HUES64 (cell line): Measurements from ENCODE around the gene GPC6.

Experiments
- H3K27ac ChIP-seq: 2 replicates; pipeline ENCODE4 v1.7.0; 2013; ENCODE audit warnings: low read depth, low read length, inconsistent platforms
- H3K27me3 ChIP-seq: 2 replicates; pipeline ENCODE4 v1.6.1; 2013; ENCODE audit warnings: mild to moderate bottlenecking, low read length; ENCODE audit not compliant: insufficient read depth
- H3K36me3 ChIP-seq: 2 replicates; pipeline ENCODE4 v1.6.1; 2013; ENCODE audit warnings: mild to moderate bottlenecking, low read length; ENCODE audit not compliant: insufficient read depth
- H3K4me1 ChIP-seq: 2 replicates; pipeline ENCODE4 v1.6.1; 2013; ENCODE audit warnings: mild to moderate bottlenecking, low read length, moderate library complexity; ENCODE audit not compliant: insufficient read depth
- H3K4me3 ChIP-seq: 2 replicates; pipeline ENCODE4 v1.5.1; 2013; ENCODE audit warnings: mild to moderate bottlenecking, low read length, moderate library complexity
- H3K9ac ChIP-seq: 2 replicates; pipeline ENCODE4 v1.6.1; 2013; ENCODE audit warnings: mild to moderate bottlenecking, low read depth, low read length
- H3K9me3 ChIP-seq: 2 replicates; pipeline ENCODE4 v1.6.1; 2013; ENCODE audit warnings: low read depth, low read length; ENCODE audit not compliant: insufficient read depth
- WGBS: fragments of 150-250, 120-280 bp; methylation state at CpG from one replicate; pipeline ENCODE4 v1.1.7; 2013; ENCODE audit warnings: missing lambda C conversion rate; 5-methylcytosine and 5-hydroxymethylcytosine counted together

GPC6 gene

DNA sequence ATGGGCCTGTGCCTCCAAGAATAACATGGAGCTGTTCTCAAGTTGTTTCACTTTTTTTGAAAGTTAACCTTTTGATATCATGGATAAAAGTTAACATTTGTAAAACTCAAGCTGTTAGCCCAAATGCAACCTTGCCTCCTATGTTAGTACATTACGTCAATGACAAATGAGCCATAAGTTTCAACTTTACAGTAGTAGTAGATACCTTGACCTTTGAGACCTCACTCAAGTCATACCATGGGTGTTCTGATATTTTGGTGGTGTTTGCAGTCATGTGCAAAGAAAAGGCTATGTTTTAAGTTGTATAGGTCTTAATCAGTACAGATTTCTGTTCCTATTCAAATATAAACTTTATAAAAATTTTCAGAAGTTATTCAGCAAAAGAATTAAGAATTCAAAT, 539.2 kb downstream of the GPC6 start:
- no peak overlapping the region for H3K4me3 ChIP-seq
- H3K27ac ChIP-seq = no peak overlapping the region
- H3K4me1 ChIP-seq = 0 out of 2 replicates have a peak, but pooled peaks cover under 1% of the 10 kb centered on the region
- H3K9me3 ChIP-seq = peaks cover 5% of the 10 kb centered on the region
- 93% methylated on average over 1 of the region's 1 CpG for WGBS
- no peaks in the 10 kb centered on the region for H3K36me3 ChIP-seq
- H3K27me3 ChIP-seq = no peaks in the 10 kb centered on the region
- no peak overlapping the region for H3K9ac ChIP-seq

DNA sequence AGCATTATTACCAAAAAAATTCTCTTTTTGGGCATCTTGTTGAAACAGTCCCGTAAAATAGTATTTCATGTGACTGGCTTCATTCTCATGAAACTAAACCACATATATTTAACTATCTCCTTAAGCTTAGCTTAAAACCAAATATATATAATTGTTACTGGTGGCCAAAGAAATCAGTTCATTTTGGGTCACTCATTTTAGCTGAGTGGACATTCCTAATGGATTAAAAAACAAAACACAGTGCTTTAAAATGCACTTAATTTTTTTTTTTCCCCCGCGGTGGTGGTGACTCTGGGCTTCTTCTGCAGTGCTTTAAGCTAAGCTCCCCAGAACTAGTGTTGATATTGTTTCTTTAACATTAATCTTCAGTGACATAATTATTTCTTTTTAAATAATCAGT, 540.1 kb downstream of the GPC6 start:
- no peak overlapping the region for H3K9ac ChIP-seq
- no peak overlapping the region for H3K4me3 ChIP-seq
- 92% methylated on average over 1 of the region's 3 CpGs for WGBS
- H3K36me3 ChIP-seq = no peaks in the 10 kb centered on the region
- peaks cover 4% of the 10 kb centered on the region; the same call in 1 of the 2 replicates for H3K4me1 ChIP-seq
- peaks cover 5% of the 10 kb centered on the region for H3K9me3 ChIP-seq
- H3K27me3 ChIP-seq = no peaks in the 10 kb centered on the region
- H3K27ac ChIP-seq = no peak overlapping the region

DNA sequence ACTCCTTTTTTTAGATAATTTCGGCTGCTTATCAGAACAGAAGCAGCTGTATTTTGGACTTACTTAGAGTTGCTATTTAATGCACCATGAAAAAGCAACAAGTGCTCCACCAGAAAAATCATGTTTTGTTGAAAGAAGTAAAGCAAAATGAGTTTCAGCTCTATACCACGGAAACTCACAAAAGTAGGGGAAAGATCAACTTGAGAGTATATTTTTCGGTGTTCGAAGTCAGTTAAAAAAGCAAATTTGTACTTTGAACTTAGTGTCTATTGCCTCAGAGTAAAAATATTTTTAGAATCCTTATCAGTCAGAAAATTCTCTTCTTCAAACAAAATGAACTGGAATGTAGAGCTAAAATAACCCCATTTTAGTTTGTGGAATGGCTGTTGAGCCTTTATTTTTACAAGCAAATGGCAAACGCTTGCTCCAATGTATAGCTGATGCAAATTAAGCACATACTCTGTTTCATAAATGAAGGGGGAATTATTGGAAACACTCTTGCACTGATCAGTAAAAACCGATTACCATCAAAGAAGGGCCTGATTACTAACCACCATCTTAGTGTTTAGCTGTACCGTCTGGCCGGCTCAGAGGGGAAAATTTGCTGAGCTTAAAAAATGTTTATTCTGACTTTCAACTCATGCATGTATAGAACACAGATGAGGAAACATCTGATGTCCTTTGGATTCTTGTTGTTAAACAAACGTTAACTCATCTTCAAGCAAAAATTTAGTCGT, 540.7 kb downstream of the GPC6 start:
- Histone ChIP-seq H3K4me3 (no peak overlapping the region), H3K9me3 (peaks cover 5% of the 10 kb centered on the region; the same call in 1 of the 2 replicates), H3K27me3 (no peaks in the 10 kb centered on the region), H3K36me3 (no peaks in the 10 kb centered on the region), H3K4me1 (peaks cover 4% of the 10 kb centered on the region; the same call in 1 of the 2 replicates), H3K9ac (no peak overlapping the region), H3K27ac (no peak overlapping the region)
- 88% methylated on average over 10 of the region's 10 CpGs for WGBS

DNA sequence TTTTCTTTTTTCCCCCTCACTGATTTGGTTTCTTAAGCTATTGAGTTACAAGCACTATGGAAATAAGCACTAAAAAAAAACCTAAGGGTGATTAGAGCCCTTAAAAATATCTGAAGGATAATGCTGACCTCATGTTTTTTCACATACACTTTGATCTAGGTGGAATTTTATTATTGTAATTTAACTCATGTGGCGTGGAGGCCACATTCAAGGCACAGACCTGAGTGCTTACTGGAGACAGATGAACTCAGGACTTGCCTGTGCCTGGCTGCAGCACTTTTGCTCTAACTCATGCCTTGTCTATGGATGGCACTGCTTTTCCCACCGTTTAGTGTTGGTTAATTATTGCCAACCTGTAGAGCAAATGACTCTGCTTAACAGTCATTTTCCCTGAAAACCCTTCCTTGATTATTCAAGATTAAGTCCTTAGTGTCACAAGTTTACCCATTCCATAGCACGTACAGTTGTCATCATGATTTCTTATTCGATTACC, 541.4 kb downstream of the GPC6 start:
- Histone ChIP-seq H3K9me3 (0 out of 2 replicates have a peak, but pooled peaks cover 5% of the 10 kb centered on the region), H3K27ac (no peak overlapping the region), H3K36me3 (no peaks in the 10 kb centered on the region), H3K27me3 (no peaks in the 10 kb centered on the region), H3K4me1 (peaks cover 4% of the 10 kb centered on the region; the same call in 1 of the 2 replicates), H3K9ac (no peak overlapping the region), H3K4me3 (no peak overlapping the region)
- WGBS = 96% methylated on average over 4 of the region's 4 CpGs

DNA sequence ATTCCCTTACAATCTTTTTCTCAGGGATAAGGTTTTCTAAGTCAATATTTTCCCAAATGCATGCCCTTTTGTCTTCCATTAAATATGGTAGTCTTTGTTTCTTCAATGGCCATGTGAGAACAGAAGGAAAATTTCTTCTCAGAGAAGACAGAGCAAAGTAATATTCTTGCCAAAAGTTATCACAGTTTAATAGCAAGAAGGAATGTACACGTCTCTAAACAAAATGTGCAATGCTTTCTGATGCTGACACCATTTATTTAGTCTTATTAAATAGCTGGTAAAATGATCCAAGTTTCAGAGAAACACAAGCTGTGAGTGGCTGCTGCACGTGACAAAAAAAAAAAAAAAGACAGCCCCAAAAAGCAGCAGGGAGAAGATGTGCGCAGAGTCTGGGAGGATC, 542.5 kb downstream of the GPC6 start:
- Histone ChIP-seq H3K36me3 (no peaks in the 10 kb centered on the region), H3K9me3 (no peaks in the 10 kb centered on the region), H3K4me1 (peaks cover 4% of the 10 kb centered on the region; the same call in 1 of the 2 replicates), H3K9ac (no peak overlapping the region), H3K4me3 (no peak overlapping the region), H3K27ac (no peak overlapping the region), H3K27me3 (no peaks in the 10 kb centered on the region)
- 96% methylated on average over 3 of the region's 3 CpGs for WGBS

DNA sequence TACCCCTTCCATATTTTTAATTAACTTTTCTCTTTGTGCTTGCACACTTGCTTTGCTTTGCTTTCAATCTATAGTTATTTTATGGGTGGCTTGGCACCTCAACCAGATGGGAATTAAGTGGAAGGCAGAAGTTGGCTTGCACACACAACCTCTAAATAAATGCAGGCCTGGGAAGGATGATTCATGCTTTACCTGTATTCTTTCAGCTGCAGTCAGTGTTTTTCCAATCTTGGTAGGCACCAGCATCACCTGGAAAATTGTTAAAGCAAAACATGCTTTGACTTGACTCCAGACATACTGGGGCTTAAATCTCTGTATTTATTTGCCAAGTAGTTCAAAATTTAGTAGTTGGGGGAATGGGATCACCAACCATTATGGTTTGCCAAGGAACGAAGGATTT, 543.0 kb downstream of the GPC6 start:
- peaks cover 4% of the 10 kb centered on the region; the same call in 1 of the 2 replicates for H3K4me1 ChIP-seq
- H3K4me3 ChIP-seq = no peak overlapping the region
- 100% methylated on average over 1 of the region's 1 CpG for WGBS
- H3K36me3 ChIP-seq = no peaks in the 10 kb centered on the region
- no peaks in the 10 kb centered on the region for H3K9me3 ChIP-seq
- no peaks in the 10 kb centered on the region for H3K27me3 ChIP-seq
- H3K27ac ChIP-seq = no peak overlapping the region
- H3K9ac ChIP-seq = no peak overlapping the region

DNA sequence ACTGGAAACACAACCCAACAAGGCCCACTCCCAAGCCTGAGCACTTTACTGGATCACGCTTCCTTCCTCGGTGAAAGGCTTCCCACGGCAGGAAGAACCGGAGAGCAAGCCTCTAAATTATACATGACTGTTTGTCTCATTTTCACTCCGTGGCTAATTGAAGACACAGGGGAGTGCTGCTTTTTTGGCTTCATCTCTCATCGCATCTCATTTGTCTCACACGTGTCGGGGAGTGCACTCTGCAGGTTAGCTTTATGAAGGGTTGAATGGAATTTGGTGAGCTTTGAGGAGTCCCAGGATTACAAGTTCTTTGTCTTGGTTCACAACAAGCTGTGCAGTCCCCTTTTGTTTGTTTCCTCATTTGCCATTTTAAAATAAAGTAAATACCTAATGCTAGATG, 544.6 kb downstream of the GPC6 start:
- Histone ChIP-seq H3K27ac (no peak overlapping the region), H3K4me1 (peaks cover 4% of the 10 kb centered on the region; the same call in 1 of the 2 replicates)
- 83% methylated on average over 8 of the region's 8 CpGs for WGBS

DNA sequence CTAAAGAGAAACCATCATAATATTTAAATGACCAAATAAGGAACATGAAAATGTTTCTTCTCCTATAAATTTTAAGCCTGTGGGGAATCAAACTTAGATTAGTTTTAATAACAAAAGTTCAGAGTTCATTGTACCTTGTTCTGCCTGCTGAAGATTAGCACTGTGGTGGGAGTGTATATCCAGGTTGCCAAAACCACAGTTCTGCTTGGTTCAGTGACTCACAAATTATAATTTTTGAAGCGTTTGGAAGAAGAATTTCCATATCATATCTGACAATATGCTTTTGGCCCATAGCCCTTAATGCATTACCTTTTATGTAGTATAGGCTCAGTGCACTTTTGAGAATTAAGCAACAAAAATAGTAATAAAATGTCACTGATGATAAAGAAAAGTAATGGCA, 545.2 kb downstream of the GPC6 start:
- H3K4me3 ChIP-seq = no peak overlapping the region
- H3K36me3 ChIP-seq = no peaks in the 10 kb centered on the region
- peaks cover 4% of the 10 kb centered on the region; the same call in 1 of the 2 replicates for H3K4me1 ChIP-seq
- H3K9ac ChIP-seq = no peak overlapping the region
- no CpG with 5 or more reads among the region's 1 CpG for WGBS
- no peak overlapping the region for H3K27ac ChIP-seq
- H3K27me3 ChIP-seq = no peaks in the 10 kb centered on the region
- H3K9me3 ChIP-seq = no peaks in the 10 kb centered on the region

More for the DNA sequence above, 544.6 kb downstream of the GPC6 start:
- Histone ChIP-seq H3K4me3 (no peak overlapping the region), H3K27me3 (no peaks in the 10 kb centered on the region), H3K9me3 (no peaks in the 10 kb centered on the region), H3K36me3 (no peaks in the 10 kb centered on the region), H3K9ac (no peak overlapping the region; the same call in 1 of the 2 replicates)

DNA sequence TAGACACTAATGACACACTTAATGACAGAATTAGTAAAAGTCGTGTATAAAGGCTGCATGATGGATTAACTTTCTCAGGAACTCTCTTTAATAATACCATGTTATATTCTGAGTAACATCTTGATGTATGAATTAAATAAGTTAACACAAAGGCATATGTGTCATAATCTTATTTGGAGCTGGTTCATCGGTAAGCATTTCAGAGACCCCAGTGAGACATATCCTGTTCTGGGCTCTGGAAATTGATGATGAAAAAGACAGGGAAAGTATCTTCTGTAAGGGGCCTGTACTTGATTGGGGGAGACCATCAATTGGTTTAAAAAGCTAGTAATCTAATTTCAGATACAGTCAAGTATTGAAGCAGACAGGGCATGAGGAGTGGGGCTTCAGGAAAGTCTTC, 547.9 kb downstream of the GPC6 start:
- no peaks in the 10 kb centered on the region for H3K9me3 ChIP-seq
- H3K27me3 ChIP-seq = no peaks in the 10 kb centered on the region
- H3K4me3 ChIP-seq = no peak overlapping the region
- H3K4me1 ChIP-seq = peaks cover 15% of the 10 kb centered on the region; the same call in 1 of the 2 replicates
- no peak overlapping the region for H3K9ac ChIP-seq
- 100% methylated on average over 1 of the region's 2 CpGs for WGBS
- H3K27ac ChIP-seq = no peak overlapping the region
- H3K36me3 ChIP-seq = no peaks in the 10 kb centered on the region

DNA sequence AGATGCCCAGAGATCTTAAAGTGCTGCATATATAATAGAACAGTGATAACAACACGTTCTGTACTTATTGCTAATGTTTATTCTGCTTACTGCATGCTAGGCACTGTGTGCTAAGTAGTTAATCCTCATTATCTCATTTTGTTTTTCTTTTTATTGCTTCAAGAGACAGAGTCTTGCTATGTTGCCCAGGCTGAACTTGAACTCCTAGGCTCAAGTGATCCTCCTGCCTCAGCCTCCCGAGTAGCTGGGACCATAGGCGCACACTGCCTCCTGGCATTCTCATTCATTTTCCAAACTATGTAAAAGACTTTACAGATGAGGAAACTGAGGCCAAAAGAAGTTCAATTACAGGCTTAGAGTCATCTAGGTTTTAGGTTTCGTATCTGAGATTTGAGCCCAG, 548.4 kb downstream of the GPC6 start:
- no peaks in the 10 kb centered on the region for H3K9me3 ChIP-seq
- no peaks in the 10 kb centered on the region for H3K27me3 ChIP-seq
- no peak overlapping the region for H3K4me3 ChIP-seq
- no peak overlapping the region for H3K9ac ChIP-seq
- H3K27ac ChIP-seq = no peak overlapping the region
- peaks cover 15% of the 10 kb centered on the region; the same call in 1 of the 2 replicates for H3K4me1 ChIP-seq
- 94% methylated on average over 4 of the region's 4 CpGs for WGBS
- no peaks in the 10 kb centered on the region for H3K36me3 ChIP-seq

DNA sequence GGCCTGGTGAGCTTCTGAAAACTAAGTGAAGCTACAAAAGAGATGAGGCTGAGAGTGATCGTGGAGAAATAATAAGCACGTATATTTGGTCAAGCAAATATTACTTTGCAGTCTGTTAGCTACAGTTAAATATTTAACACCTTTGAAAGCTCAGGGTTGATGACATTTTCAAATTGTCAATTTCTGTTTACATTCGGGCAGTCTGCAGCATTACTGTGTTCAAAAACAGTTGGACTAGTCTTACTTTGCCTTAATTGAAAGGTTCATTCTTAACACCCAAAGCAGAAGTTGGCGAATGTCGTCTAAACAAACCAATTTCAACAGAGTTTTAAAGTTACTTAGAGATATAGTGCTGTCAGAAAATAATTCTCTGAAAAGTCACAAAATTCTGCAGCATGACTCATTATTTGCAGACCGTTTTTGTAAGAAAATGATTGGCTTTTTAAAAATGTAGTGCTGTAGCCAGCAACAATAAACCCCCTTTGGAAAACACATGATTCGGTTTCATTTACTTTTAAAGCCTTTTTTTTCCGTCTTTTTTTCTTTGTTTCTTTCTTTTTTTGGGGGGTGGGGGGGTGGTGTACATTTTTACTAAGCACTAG, 549.0 kb downstream of the GPC6 start:
- H3K4me1 ChIP-seq = peaks cover 15% of the 10 kb centered on the region; the same call in 1 of the 2 replicates
- H3K27me3 ChIP-seq = no peaks in the 10 kb centered on the region
- no peaks in the 10 kb centered on the region for H3K9me3 ChIP-seq
- no peak overlapping the region for H3K4me3 ChIP-seq
- H3K27ac ChIP-seq = no peak overlapping the region
- H3K9ac ChIP-seq = no peak overlapping the region
- WGBS = 89% methylated on average over 6 of the region's 8 CpGs
- no peaks in the 10 kb centered on the region for H3K36me3 ChIP-seq
